Esophagus muscularis mucosa (tissue), 4 donors: ENCODE results near the gene ELOA2. TPM values are rescaled to one million over a fixed set of nuclear protein-coding genes. Genes with fewer than 3 reads are reported as not detected.

Source experiments
- DNase-seq: peaks from one replicate; pipeline ENCODE4 v3.0.0-alpha.2; 2017; ENCODE audit errors: extremely low spot score
- H3K27ac ChIP-seq, 4 donors: fragments of 200-600 bp; sonication (generic); replicated peaks in 1 of 4; 1 replicate in 3 of 4; 2 replicates in 1 of 4; pipeline ENCODE4 v1.5.1; 2016 to 2019; ENCODE audit warnings: mild to moderate bottlenecking in 1 of 4
- H3K27me3 ChIP-seq, 4 donors: fragments of 200-600 bp; sonication (generic); one replicate each; pipeline versions ENCODE4 v1.5.1 to v1.6.0; 2016 to 2019
- H3K36me3 ChIP-seq, 4 donors: fragments of 200-600 bp; sonication (generic); one replicate each; pipeline ENCODE4 v1.5.1; 2016 to 2019
- H3K4me1 ChIP-seq, 4 donors: fragments of 200-600 bp; sonication (generic); one replicate each; pipeline ENCODE4 v1.5.1; 2016 to 2019
- H3K4me3 ChIP-seq, 4 donors: fragments of 200-600 bp; sonication (generic); 1 replicate in 2 of 4; 2 replicates in 2 of 4; pipeline ENCODE4 v1.5.1; 2016 to 2019; ENCODE audit warnings: mild to moderate bottlenecking in 4 of 4, moderate library complexity in 1 of 4
- H3K9me3 ChIP-seq, 4 donors: fragments of 200-600 bp; sonication (generic); 1 replicate in 3 of 4; 2 replicates in 1 of 4; pipeline ENCODE4 v1.5.1; 2016 to 2019
- EP300 ChIP-seq: sonication (generic); formaldehyde crosslinking; IDR thresholded peaks from one replicate; pipeline ENCODE4 v1.6.1; 2017; ENCODE audit warnings: antibody characterized with exemption
- POLR2A ChIP-seq: fragments of 450-650 bp; IDR thresholded peaks from one replicate; pipeline ENCODE4 v1.6.1; 2017; ENCODE audit warnings: antibody characterized with exemption, moderate library complexity, mild to moderate bottlenecking, low read depth
- POLR2AphosphoS5 ChIP-seq, 2 donors: sonication (generic); formaldehyde crosslinking; IDR thresholded peaks; one replicate each; pipeline ENCODE4 v1.6.1; 2017; ENCODE audit warnings: antibody characterized with exemption in 2 of 2
- WGBS: methylation state at CpG from one replicate; pipeline ENCODE4 v1.1.5; 2018; 5-methylcytosine and 5-hydroxymethylcytosine counted together
- intact Hi-C: fragments of 100-400 bp; cut with DNase I; formaldehyde crosslinking; loops from one replicate; pipeline ENCODE4 v1.15.1; 2023
- total RNA-seq, 4 donors: library from RNA; depleted of rRNA; stranded (reverse); fragments of >200 nt; gene quantifications; one replicate each; pipeline versions ENCODE4 v1.1.0 to v1.2.1, GENCODE V29; 2016
- TF ChIP-seq, protein P1 (sequence below), 3 experiments: fragments of 200-600 bp in 2 of 3; fragments of 450-650 bp in 1 of 3; sonication (generic) in 2 of 3; IDR thresholded peaks; one replicate each; pipeline ENCODE4 v1.5.1; 2017 to 2019; ENCODE audit warnings: antibody characterized with exemption in 3 of 3, mild to moderate bottlenecking in 2 of 3, moderate library complexity in 1 of 3

Gene ELOA2
- total RNA-seq, 4 donors from 2014 or later, result not detected

DNA sequence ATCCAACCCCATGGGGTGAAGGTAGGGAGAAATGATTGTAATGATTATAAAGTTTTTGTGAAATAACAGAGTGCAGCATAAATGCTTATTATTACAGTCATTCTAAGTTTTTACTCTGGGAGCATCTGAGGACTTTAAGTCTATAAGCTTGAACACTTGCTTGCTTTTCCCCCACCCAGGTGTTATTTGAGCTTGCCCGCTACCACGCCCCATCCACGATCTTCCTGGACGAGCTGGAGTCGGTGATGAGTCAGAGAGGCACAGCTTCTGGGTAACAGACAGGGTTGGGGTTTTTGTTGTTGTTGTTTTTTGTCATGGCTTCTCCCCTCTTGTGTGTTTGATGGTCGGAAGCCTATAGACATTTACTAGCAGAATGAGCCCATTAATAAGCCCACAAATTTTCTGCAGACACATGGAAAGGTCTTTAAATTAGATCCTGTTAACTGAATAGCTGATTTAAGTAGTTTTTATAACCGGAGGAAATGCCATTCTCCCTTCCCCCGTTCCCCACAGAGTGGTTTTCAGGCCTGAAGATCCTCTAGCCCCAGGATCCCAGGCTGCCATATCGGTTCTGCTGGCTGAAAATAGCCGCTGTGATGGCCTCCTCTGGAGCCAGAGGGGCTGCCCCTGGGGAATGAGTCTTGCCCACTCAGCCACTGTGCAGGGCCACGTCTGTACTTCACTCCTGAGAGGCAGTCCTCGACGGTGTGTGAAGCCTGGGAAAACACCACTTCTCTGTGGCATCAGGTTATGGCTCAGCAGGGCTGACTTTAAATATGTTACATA is 39.9 kb upstream of the ELOA2 start:
- intact Hi-C loops, result no loop called here
- 83% methylated on average over 13 of the region's 13 CpGs for WGBS
- no peaks in the 10 kb centered on the region for H3K4me1 ChIP-seq
- DNase-seq, result no peak
- no peaks in the 10 kb centered on the region for H3K9me3 ChIP-seq
- no peak overlapping the region for H3K4me3 ChIP-seq
- peaks cover 0 to 3% (median 0%) of the 10 kb centered on the region in 4 donors for H3K36me3 ChIP-seq
- TF ChIP-seq POLR2A, result no peak
- no peak for TF ChIP-seq POLR2AphosphoS5 (IDR thresholded peaks at IDR 0.05)
- TF ChIP-seq, protein P1, sequence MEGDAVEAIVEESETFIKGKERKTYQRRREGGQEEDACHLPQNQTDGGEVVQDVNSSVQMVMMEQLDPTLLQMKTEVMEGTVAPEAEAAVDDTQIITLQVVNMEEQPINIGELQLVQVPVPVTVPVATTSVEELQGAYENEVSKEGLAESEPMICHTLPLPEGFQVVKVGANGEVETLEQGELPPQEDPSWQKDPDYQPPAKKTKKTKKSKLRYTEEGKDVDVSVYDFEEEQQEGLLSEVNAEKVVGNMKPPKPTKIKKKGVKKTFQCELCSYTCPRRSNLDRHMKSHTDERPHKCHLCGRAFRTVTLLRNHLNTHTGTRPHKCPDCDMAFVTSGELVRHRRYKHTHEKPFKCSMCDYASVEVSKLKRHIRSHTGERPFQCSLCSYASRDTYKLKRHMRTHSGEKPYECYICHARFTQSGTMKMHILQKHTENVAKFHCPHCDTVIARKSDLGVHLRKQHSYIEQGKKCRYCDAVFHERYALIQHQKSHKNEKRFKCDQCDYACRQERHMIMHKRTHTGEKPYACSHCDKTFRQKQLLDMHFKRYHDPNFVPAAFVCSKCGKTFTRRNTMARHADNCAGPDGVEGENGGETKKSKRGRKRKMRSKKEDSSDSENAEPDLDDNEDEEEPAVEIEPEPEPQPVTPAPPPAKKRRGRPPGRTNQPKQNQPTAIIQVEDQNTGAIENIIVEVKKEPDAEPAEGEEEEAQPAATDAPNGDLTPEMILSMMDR (IDR thresholded peaks at IDR 0.05), result no peak
- TF ChIP-seq EP300, result no peak
- no peaks in the 10 kb centered on the region for H3K27me3 ChIP-seq
- no peak overlapping the region for H3K27ac ChIP-seq

DNA sequence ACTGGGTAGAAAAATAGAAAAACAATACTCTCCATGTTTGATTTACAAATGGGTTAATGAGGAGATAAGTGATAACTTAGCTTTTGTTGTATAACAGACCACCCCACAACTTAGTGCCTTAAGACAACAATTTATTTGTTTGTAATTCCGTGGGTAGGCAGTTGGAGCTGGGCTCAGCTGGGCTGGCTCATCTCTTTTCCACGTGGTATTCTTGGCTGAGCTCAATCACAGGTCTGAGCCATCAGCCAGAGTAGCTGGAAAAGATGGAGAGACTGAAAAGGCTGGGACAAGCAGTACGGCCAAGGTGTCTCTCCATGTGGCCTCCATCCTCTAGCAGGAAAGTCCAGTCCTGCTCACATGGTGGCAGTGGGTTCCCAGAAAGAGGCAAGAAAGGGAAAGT is 32.2 kb upstream of the ELOA2 start:
- Histone ChIP-seq H3K27ac (no peak overlapping the region), H3K27me3 (no peaks in the 10 kb centered on the region), H3K4me3 (no peak overlapping the region), H3K4me1 (no peaks in the 10 kb centered on the region), H3K36me3 (peaks cover 0 to 8% (median 0%) of the 10 kb centered on the region in 4 donors), H3K9me3 (peaks cover 0 to 6% (median 0%) of the 10 kb centered on the region in 4 donors)
- WGBS, result 59% methylated on average over 3 of the region's 3 CpGs
- TF ChIP-seq POLR2AphosphoS5 (IDR thresholded peaks at IDR 0.05) (no peak), EP300 (no peak), POLR2A (no peak)
- TF ChIP-seq, protein P1 (IDR thresholded peaks at IDR 0.05), result no peak
- DNase-seq, result no peak
- intact Hi-C loops, result no loop called here

DNA sequence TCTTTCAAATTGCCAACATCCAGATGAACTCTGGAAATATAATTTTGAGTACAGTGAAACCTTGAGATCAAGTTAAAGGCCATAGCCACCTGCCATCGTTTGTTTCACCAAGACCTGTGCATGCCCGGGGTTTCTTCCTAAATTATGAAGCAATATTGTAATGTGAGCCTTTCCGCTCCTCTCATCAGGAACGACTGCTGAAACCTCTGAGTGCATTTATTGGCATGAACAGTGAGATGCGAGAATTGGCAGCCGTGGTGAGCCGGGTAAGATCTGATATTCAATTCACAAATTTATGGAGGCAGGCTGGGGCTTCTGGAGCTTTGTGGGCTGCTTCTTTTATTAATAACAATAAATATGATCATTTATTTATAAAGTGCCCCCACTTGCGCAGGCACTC is 27.7 kb upstream of the ELOA2 start:
- no peak overlapping the region for H3K4me3 ChIP-seq
- peaks cover 0 to 8% (median 0%) of the 10 kb centered on the region in 4 donors for H3K36me3 ChIP-seq
- no peaks in the 10 kb centered on the region for H3K27me3 ChIP-seq
- no peaks in the 10 kb centered on the region for H3K4me1 ChIP-seq
- peaks cover 0 to 6% (median 0%) of the 10 kb centered on the region in 4 donors for H3K9me3 ChIP-seq
- no peak overlapping the region for H3K27ac ChIP-seq
- intact Hi-C loops, result no loop called here
- DNase-seq, result no peak
- WGBS, result 90% methylated on average over 8 of the region's 8 CpGs
- TF ChIP-seq, protein P1 (IDR thresholded peaks at IDR 0.05), result no peak
- no peak for TF ChIP-seq POLR2A
- TF ChIP-seq POLR2AphosphoS5 (IDR thresholded peaks at IDR 0.05), result no peak

DNA sequence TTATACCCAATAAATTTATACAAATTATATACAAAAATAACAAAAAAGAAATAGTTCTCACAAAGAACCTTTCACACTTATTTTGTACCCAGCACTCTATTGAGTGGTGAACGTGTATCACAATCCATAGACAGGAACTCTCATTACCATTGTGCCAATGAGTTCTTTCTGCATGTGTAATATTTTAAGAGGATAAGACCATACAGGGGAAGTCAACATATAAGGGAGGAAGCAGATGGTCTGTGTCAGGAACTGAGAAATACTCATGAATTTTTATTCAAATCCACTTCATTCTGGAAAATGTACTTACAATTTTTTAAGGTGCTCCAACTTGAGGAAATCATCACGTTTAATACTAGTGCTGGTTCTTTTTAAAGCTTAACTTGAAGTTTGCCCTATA is 27.1 kb upstream of the ELOA2 start:
- peaks cover 0 to 2% (median 0%) of the 10 kb centered on the region in 4 donors for H3K9me3 ChIP-seq
- 43% methylated on average over 2 of the region's 2 CpGs for WGBS
- no peak overlapping the region for H3K4me3 ChIP-seq
- H3K36me3 ChIP-seq, result peaks cover 0 to 8% (median 0%) of the 10 kb centered on the region in 4 donors
- no peaks in the 10 kb centered on the region for H3K4me1 ChIP-seq
- intact Hi-C loops, result no loop called here
- no peak for TF ChIP-seq POLR2A
- TF ChIP-seq, protein P1 (IDR thresholded peaks at IDR 0.05), result no peak
- no peak for TF ChIP-seq EP300
- TF ChIP-seq POLR2AphosphoS5 (IDR thresholded peaks at IDR 0.05), result no peak
- DNase-seq, result no peak
- no peak overlapping the region for H3K27ac ChIP-seq
- no peaks in the 10 kb centered on the region for H3K27me3 ChIP-seq
